Trophoblast cell (in vitro differentiated cells and primary cell): ENCODE data around the gene LIPC.
A peak's percentile ranks its signal among the peaks of the same experiment; 100 is the strongest.

Experiments
- DNase-seq, 2 donors: peaks; one replicate each; pipeline ENCODE4 v3.0.0-alpha.2; 2016
- H2AFZ ChIP-seq: 2 replicates; pipeline ENCODE4 v1.6.1; 2013; ENCODE audit warnings: low read length, moderate library complexity, mild to moderate bottlenecking; ENCODE audit not compliant: insufficient read depth, poor library complexity
- H2AK5ac ChIP-seq: 2 replicates; pipeline ENCODE4 v1.6.1; 2013; ENCODE audit warnings: mild to moderate bottlenecking, low read length
- H2BK120ac ChIP-seq: 2 replicates; pipeline ENCODE4 v1.6.1; 2013; ENCODE audit warnings: low read length, mild to moderate bottlenecking, moderate library complexity; ENCODE audit not compliant: insufficient read depth, poor library complexity
- H2BK12ac ChIP-seq: 2 replicates; pipeline ENCODE4 v1.6.1; 2013; ENCODE audit warnings: mild to moderate bottlenecking, low read length, moderate library complexity
- H2BK5ac ChIP-seq: 2 replicates; pipeline ENCODE4 v1.6.1; 2013; ENCODE audit warnings: low read length, low read depth, moderate library complexity, mild to moderate bottlenecking; ENCODE audit not compliant: poor library complexity
- H3K14ac ChIP-seq: 2 replicates; pipeline ENCODE4 v1.6.1; 2013; ENCODE audit warnings: mild to moderate bottlenecking, low read length
- H3K18ac ChIP-seq: 2 replicates; pipeline ENCODE4 v1.6.1; 2013; ENCODE audit warnings: mild to moderate bottlenecking, low read length
- H3K23ac ChIP-seq: 2 replicates; pipeline ENCODE4 v1.6.1; 2013; ENCODE audit warnings: low read length
- H3K27ac ChIP-seq: 2 replicates; pipeline ENCODE4 v1.5.1; 2013; ENCODE audit warnings: low read depth, mild to moderate bottlenecking, inconsistent platforms, low read length, moderate library complexity
- H3K27me3 ChIP-seq: 2 replicates; pipeline ENCODE4 v1.6.1; 2013; ENCODE audit warnings: inconsistent platforms, mild to moderate bottlenecking, low read length, moderate library complexity; ENCODE audit not compliant: insufficient read depth
- H3K36me3 ChIP-seq, 2 experiments: 1 replicate in 1 of 2; 2 replicates in 1 of 2; pipeline ENCODE4 v1.6.1; 2013; ENCODE audit warnings: low read length in 2 of 2, mild to moderate bottlenecking in 2 of 2, moderate library complexity in 1 of 2; ENCODE audit not compliant: insufficient read depth in 2 of 2, control insufficient read depth in 1 of 2
- H3K4ac ChIP-seq: 2 replicates; pipeline ENCODE4 v1.6.1; 2013; ENCODE audit warnings: low read depth, mild to moderate bottlenecking, low read length, moderate library complexity
- H3K4me1 ChIP-seq, 2 experiments: 1 replicate in 1 of 2; 2 replicates in 1 of 2; pipeline ENCODE4 v1.6.1; 2013; ENCODE audit warnings: low read length in 2 of 2, mild to moderate bottlenecking in 2 of 2, moderate library complexity in 1 of 2; ENCODE audit not compliant: insufficient read depth in 2 of 2, control insufficient read depth in 1 of 2
- H3K4me2 ChIP-seq: 2 replicates; pipeline ENCODE4 v1.6.1; 2013; ENCODE audit warnings: inconsistent platforms, mild to moderate bottlenecking, low read length, moderate library complexity
- H3K4me3 ChIP-seq: 2 replicates; pipeline ENCODE4 v1.5.1; 2013; ENCODE audit warnings: mild to moderate bottlenecking, low read depth, low read length, inconsistent platforms
- H3K79me1 ChIP-seq: one replicate; pipeline ENCODE4 v1.6.1; 2013; ENCODE audit warnings: low read length
- H3K79me2 ChIP-seq: 2 replicates; pipeline ENCODE4 v1.6.1; 2013; ENCODE audit warnings: low read length, mild to moderate bottlenecking; ENCODE audit not compliant: control insufficient read depth, insufficient read depth, poor library complexity
- H3K9ac ChIP-seq: 2 replicates; pipeline ENCODE4 v1.6.1; 2013; ENCODE audit warnings: mild to moderate bottlenecking, low read length
- H3K9me3 ChIP-seq: 2 replicates; pipeline ENCODE4 v1.6.1; 2013; ENCODE audit warnings: low read depth, mild to moderate bottlenecking, control low read depth, inconsistent platforms, low read length; ENCODE audit not compliant: insufficient read depth
- H4K12ac ChIP-seq: 2 replicates; pipeline ENCODE4 v1.6.1; 2013; ENCODE audit warnings: low read depth, mild to moderate bottlenecking, low read length, moderate library complexity
- H4K8ac ChIP-seq: 2 replicates; pipeline ENCODE4 v1.6.1; 2013; ENCODE audit warnings: low read depth, mild to moderate bottlenecking, low read length, moderate library complexity
- H4K91ac ChIP-seq: one replicate; pipeline ENCODE4 v1.6.1; 2013; ENCODE audit warnings: low read depth, mild to moderate bottlenecking, low read length, moderate library complexity
- WGBS: extraction: QIAGEN DNeasy Blood & Tissue Kit; methylation state at CpG from one replicate; pipeline ENCODE4 v1.1.7; 2013; ENCODE audit warnings: missing lambda C conversion rate; ENCODE audit not compliant: insufficient read length, insufficient coverage; ENCODE audit errors: extremely low coverage; 5-methylcytosine and 5-hydroxymethylcytosine counted together

LIPC gene

DNA sequence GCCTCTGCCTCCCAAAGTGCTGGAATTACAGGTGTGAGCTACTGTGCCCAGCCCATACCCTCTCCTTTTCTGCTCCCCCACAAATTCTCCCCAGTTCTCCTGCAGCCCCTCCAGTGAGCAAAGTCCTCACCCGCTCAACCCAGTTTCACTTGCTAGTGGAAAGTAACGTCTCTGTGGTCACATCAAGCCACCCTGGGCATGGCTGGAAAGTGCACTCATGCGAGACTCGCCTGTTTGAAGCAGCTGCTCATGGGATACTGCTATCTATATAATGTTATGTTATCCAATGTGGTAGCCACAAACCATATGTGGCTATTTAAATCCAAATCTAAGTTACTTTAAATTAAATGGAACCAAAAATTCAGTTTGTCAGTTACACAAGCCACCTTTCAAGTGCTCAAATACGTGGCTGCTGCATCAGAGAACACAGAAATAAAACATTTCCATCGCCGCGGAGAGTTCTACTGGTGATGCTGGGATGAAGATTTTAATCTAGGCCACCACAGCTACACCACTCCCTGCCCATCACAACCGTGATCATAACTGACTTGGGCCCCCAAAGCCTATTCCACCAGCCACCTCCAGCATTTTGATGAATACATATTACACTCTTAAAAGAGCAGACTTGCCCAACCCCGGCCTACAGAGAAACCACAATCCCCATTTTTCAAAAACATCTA is 119.4 kb downstream of the LIPC start:
- H3K4me1 ChIP-seq: peaks cover 57 to 59% of the 10 kb centered on the region in 2 experiments
- H3K79me1 ChIP-seq: peaks cover 63% of the 10 kb centered on the region
- peak overlapping the region; percentile 91 for H2BK5ac ChIP-seq
- H3K4me2 ChIP-seq: peak overlapping the region; percentile 27
- peak overlapping the region; percentile 73 for H3K4ac ChIP-seq
- H3K79me2 ChIP-seq: peaks cover 14% of the 10 kb centered on the region
- DNase-seq: no peak
- H3K27ac ChIP-seq: peak overlapping the region; percentile 95
- peak overlapping the region; percentile 96 for H2AK5ac ChIP-seq
- no peak overlapping the region for H3K4me3 ChIP-seq
- H3K14ac ChIP-seq: peak overlapping the region; percentile 92
- H3K9me3 ChIP-seq: no peaks in the 10 kb centered on the region
- no peak overlapping the region for H4K12ac ChIP-seq
- H2BK120ac ChIP-seq: peak overlapping the region; percentile 97
- no peak overlapping the region for H3K9ac ChIP-seq
- H3K23ac ChIP-seq: no peak overlapping the region
- no CpG with 5 or more reads among the region's 10 CpGs for WGBS
- H4K91ac ChIP-seq: peak overlapping the region; percentile 97
- H4K8ac ChIP-seq: peak overlapping the region; percentile 83
- H2BK12ac ChIP-seq: peak overlapping the region; percentile 99
- H3K36me3 ChIP-seq: no peaks in the 10 kb centered on the region
- H3K27me3 ChIP-seq: no peaks in the 10 kb centered on the region
- no peak overlapping the region for H2AFZ ChIP-seq
- H3K18ac ChIP-seq: peak overlapping the region; percentile 86

DNA sequence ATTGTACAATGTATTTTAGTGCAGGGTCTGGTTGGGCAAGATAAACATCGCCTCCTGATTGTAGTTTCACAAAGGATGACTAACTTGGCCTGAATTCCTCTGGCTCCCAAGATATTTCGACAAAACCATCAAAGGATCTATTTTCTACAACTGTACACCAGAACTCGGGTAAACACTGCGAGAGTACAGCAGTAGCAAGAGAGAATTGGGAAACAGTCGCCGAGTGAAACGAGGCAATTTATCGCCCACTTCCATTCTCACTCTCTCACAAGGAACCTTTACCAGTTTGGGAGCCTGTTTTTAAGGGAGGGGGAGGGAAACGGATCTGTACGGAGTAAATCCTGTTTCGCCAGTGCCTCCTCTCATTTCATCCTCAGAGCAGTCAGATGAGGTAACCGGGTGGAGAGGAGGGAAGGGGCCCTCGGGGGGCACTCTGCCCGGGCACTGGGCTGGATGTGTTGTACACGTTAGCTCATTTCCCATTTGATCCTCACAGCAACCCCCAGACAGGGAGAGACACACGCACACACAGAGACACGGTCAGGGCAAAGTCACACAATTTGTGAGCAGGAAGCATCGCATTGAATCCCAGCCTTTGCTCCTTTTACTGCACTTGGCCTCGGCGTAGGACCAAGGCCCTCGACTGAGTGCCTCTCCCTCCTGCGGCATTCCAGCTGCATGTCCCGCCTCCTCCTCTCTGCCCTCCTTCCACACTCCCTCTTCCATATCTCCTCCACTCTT is 120.1 kb downstream of the LIPC start:
- peak overlapping the region; percentile 7 for H2AFZ ChIP-seq
- peak overlapping the region; percentile 5 for H4K12ac ChIP-seq
- H3K23ac ChIP-seq: no peak overlapping the region
- H4K91ac ChIP-seq: peak overlapping the region; percentile 81
- H2AK5ac ChIP-seq: peak overlapping the region; percentile 24
- no CpG with 5 or more reads among the region's 23 CpGs for WGBS
- H3K79me2 ChIP-seq: peaks cover 14% of the 10 kb centered on the region
- peak overlapping the region; percentile 49 for H3K4me2 ChIP-seq
- no peaks in the 10 kb centered on the region for H3K36me3 ChIP-seq
- peaks cover 58% of the 10 kb centered on the region for H3K79me1 ChIP-seq
- peak; percentile 55 to 85 for DNase-seq
- peak overlapping the region; percentile 77 for H3K18ac ChIP-seq
- H2BK120ac ChIP-seq: peak overlapping the region; percentile 28
- H3K9ac ChIP-seq: peak overlapping the region; percentile 20
- peaks cover 56% of the 10 kb centered on the region in 2 experiments for H3K4me1 ChIP-seq
- H2BK12ac ChIP-seq: peak overlapping the region; percentile 97
- no peak overlapping the region for H3K4me3 ChIP-seq
- H3K4ac ChIP-seq: peak overlapping the region; percentile 49
- H4K8ac ChIP-seq: peak overlapping the region; percentile 63
- no peaks in the 10 kb centered on the region for H3K9me3 ChIP-seq
- peak overlapping the region; percentile 81 for H3K14ac ChIP-seq
- H3K27ac ChIP-seq: peak overlapping the region; percentile 95
- no peaks in the 10 kb centered on the region for H3K27me3 ChIP-seq
- peak overlapping the region; percentile 91 for H2BK5ac ChIP-seq

DNA sequence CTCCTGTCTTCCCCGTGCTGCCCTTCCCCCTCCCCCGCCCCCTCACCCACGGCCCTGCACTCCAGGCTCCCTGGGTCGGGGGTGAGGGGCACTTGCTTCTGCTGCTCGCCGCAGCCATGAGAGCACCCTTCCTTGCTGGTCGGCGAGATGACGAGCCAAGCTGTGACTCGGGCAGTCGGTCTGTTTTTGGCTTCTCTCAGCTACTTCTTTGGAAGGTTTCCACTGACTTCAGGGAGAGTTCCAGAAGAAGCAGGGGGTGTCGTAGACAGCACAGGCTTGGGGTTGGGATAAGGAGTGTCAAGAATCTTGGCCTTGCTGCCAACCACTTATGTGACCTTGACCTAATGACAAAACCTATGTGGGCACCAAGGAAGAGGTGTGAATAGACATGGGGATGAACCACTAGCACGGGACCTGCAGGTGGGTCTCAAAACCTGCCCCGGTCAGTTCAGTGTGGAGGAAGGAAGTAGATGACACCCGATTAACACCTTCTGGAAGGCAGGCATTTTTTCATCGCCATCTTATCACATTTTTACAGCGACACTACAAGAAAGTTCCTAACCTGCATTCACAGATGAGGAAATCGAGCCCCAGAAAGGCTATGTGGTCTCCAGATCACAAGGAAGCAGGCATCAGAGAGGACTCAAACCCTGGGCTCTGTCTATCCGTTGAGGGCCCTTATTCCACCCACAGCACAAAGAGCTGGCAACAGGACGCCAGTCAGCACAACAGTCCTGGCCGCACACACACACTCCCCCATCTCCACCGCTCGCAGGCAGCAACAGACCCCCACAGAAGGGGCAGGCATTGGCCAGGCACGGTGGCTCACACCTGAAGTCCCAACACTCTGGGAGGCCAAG is 120.9 kb downstream of the LIPC start:
- Histone ChIP-seq H3K27ac (peak overlapping the region; percentile 95), H3K18ac (peak overlapping the region; percentile 91), H3K4ac (peak overlapping the region; percentile 30), H3K4me3 (no peak overlapping the region), H2AFZ (peak overlapping the region; percentile 7), H3K79me1 (peaks cover 52% of the 10 kb centered on the region), H2BK12ac (peak overlapping the region; percentile 97), H3K79me2 (peaks cover 12% of the 10 kb centered on the region), H3K9ac (no peak overlapping the region), H3K4me1 (peaks cover 49 to 50% of the 10 kb centered on the region in 2 experiments), H4K12ac (peak overlapping the region; percentile 56), H3K4me2 (peak overlapping the region; percentile 16), H3K27me3 (no peaks in the 10 kb centered on the region), H3K23ac (no peak overlapping the region), H2BK5ac (peak overlapping the region; percentile 91), H3K14ac (peak overlapping the region; percentile 81), H3K9me3 (no peaks in the 10 kb centered on the region), H2AK5ac (peak overlapping the region; percentile 99), H4K8ac (peak overlapping the region; percentile 63), H3K36me3 (no peaks in the 10 kb centered on the region), H4K91ac (peak overlapping the region; percentile 81), H2BK120ac (peak overlapping the region; percentile 28)
- WGBS: no CpG with 5 or more reads among the region's 24 CpGs
- DNase-seq: no peak

- no peak for DNase-seq
- no peaks in the 10 kb centered on the region for H3K36me3 ChIP-seq
- H3K14ac ChIP-seq: peak overlapping the region; percentile 81
- peaks cover 47% of the 10 kb centered on the region for H3K79me1 ChIP-seq
- H3K4ac ChIP-seq: no peak overlapping the region
- H2BK12ac ChIP-seq: peak overlapping the region; percentile 97
- H4K91ac ChIP-seq: peak overlapping the region; percentile 81
- H4K8ac ChIP-seq: peak overlapping the region; percentile 34
- peak overlapping the region; percentile 99 for H2AK5ac ChIP-seq
- H2BK5ac ChIP-seq: peak overlapping the region; percentile 91
- peak overlapping the region; percentile 45 for H2BK120ac ChIP-seq
- H4K12ac ChIP-seq: peak overlapping the region; percentile 56
- no peak overlapping the region for H3K4me3 ChIP-seq
- H3K9ac ChIP-seq: no peak overlapping the region
- peaks cover 43 to 44% of the 10 kb centered on the region in 2 experiments for H3K4me1 ChIP-seq
- no peak overlapping the region for H3K23ac ChIP-seq
- peak overlapping the region; percentile 91 for H3K18ac ChIP-seq
- no CpG with 5 or more reads among the region's 10 CpGs for WGBS
- no peaks in the 10 kb centered on the region for H3K27me3 ChIP-seq
- peaks cover 8% of the 10 kb centered on the region for H3K79me2 ChIP-seq
- no peak overlapping the region for H2AFZ ChIP-seq
- H3K27ac ChIP-seq: peak overlapping the region; percentile 95
- no peak overlapping the region for H3K4me2 ChIP-seq
- no peaks in the 10 kb centered on the region for H3K9me3 ChIP-seq
These were observed 121.7 kb downstream of the LIPC start for GRCh38 chr15:58553365-58553918.
